BLaER1 treated with 17β-estradiol and CSF1 and Interleukin-3, amounts not matched to agents 10 nM and 100 nM (cell line): ENCODE data around the gene KCNIP2.

ENCODE experiments used
- H3K27ac ChIP-seq, 11 experiments: shearing (Covaris generic); formaldehyde crosslinking; 2 replicates each; pipeline ENCODE4 v1.8.1; 2022
- H3K27me3 ChIP-seq, 11 experiments: shearing (Covaris generic); formaldehyde crosslinking; 2 replicates each; pipeline ENCODE4 v1.8.1; 2022
- H3K36me3 ChIP-seq, 11 experiments: shearing (Covaris generic); formaldehyde crosslinking; 2 replicates each; pipeline ENCODE4 v1.8.1; 2022
- H3K4me1 ChIP-seq, 10 experiments: shearing (Covaris generic); formaldehyde crosslinking; 2 replicates each; pipeline ENCODE4 v1.8.1; 2022
- H3K4me2 ChIP-seq, 11 experiments: shearing (Covaris generic); formaldehyde crosslinking; 2 replicates each; pipeline ENCODE4 v1.8.1; 2022
- H3K4me3 ChIP-seq, 10 experiments: shearing (Covaris generic); formaldehyde crosslinking; 2 replicates each; pipeline ENCODE4 v1.8.1; 2022
- H3K9ac ChIP-seq, 11 experiments: shearing (Covaris generic); formaldehyde crosslinking; 2 replicates each; pipeline ENCODE4 v1.8.1; 2022
- H3K9me3 ChIP-seq, 11 experiments: shearing (Covaris generic); formaldehyde crosslinking; replicated peaks in 1 of 11; 2 replicates each; pipeline ENCODE4 v1.8.1; 2022
- H4K20me1 ChIP-seq, 11 experiments: shearing (Covaris generic); formaldehyde crosslinking; 2 replicates each; pipeline ENCODE4 v1.8.1; 2022
- Cebpa-rat ChIP-seq, 11 experiments: shearing (Covaris generic); IDR thresholded peaks; 2 replicates each; pipeline ENCODE4 v1.8.1; 2022

Gene KCNIP2

GRCh38 chr10:101785801-101786200, 57.8 kb downstream of the KCNIP2 start:
- H3K27me3 ChIP-seq, result peaks cover 0 to 1% (median 0%) of the 10 kb centered on the region in 11 experiments; a peak in 2 of 22 replicates
- peaks cover 3 to 59% (median 11%) of the 10 kb centered on the region in 11 experiments; a peak in 21 of 22 replicates for H4K20me1 ChIP-seq
- peaks cover 23 to 29% (median 27%) of the 10 kb centered on the region in 10 experiments for H3K4me1 ChIP-seq
- no peaks in the 10 kb centered on the region for H3K9me3 ChIP-seq
- H3K4me2 ChIP-seq, result no peak overlapping the region
- H3K9ac ChIP-seq, result no peak overlapping the region
- no peak overlapping the region for H3K4me3 ChIP-seq
- no peak overlapping the region for H3K27ac ChIP-seq
- no peak for TF ChIP-seq Cebpa-rat (IDR thresholded peaks at IDR 0.05)
- peaks cover 58 to 71% (median 68%) of the 10 kb centered on the region in 11 experiments for H3K36me3 ChIP-seq

GRCh38 chr10:101784558-101784957, 59.0 kb downstream of the KCNIP2 start:
- TF ChIP-seq Cebpa-rat (IDR thresholded peaks at IDR 0.05), result no peak
- Histone ChIP-seq H3K4me1 (peaks cover 35 to 42% (median 39%) of the 10 kb centered on the region in 10 experiments), H3K9ac (no peak overlapping the region), H3K4me2 (no peak overlapping the region), H3K36me3 (peaks cover 46 to 63% (median 55%) of the 10 kb centered on the region in 11 experiments), H3K27me3 (peaks cover 8 to 14% (median 11%) of the 10 kb centered on the region in 11 experiments), H3K4me3 (no peak overlapping the region), H3K27ac (no peak overlapping the region), H4K20me1 (peaks cover 15 to 56% (median 22%) of the 10 kb centered on the region in 11 experiments; a peak in 21 of 22 replicates), H3K9me3 (no peaks in the 10 kb centered on the region)

DNA sequence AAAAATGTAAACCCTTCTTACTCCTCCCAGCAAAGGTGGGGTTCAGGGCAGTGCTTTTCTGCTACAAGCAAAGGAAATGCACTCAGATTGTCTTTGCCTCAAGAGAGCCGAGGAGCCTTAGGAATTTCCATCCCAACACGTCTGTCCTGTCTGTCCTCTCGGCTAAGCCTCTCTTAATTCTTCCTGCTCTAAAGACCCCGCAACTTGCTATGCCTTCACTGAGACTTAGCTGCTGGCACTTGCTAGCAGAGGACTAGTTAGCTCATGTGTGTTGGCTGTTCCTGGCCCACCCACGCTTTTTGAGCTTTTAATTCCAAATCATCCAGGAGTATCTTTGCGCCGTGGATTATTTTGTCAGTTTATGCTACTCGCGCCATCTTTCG, 59.9 kb downstream of the KCNIP2 start:
- peak overlapping the region; percentile 60 to 87 (median 78); a peak in 21 of 22 replicates for H3K27ac ChIP-seq
- H3K4me2 ChIP-seq, result peak overlapping the region; percentile 89 to 99 (median 97)
- peak overlapping the region; percentile 78 to 92 (median 86) for H3K4me3 ChIP-seq
- H3K9me3 ChIP-seq, result no peaks in the 10 kb centered on the region
- TF ChIP-seq Cebpa-rat (IDR thresholded peaks at IDR 0.05), result no peak
- H3K36me3 ChIP-seq, result peaks cover 37 to 55% (median 47%) of the 10 kb centered on the region in 11 experiments
- peaks cover 20 to 48% (median 27%) of the 10 kb centered on the region in 11 experiments; a peak in 21 of 22 replicates for H4K20me1 ChIP-seq
- H3K4me1 ChIP-seq, result peaks cover 43 to 50% (median 47%) of the 10 kb centered on the region in 10 experiments
- H3K27me3 ChIP-seq, result peaks cover 17 to 22% (median 19%) of the 10 kb centered on the region in 11 experiments
- H3K9ac ChIP-seq, result peak overlapping the region; percentile 75 to 93 (median 88)

DNA sequence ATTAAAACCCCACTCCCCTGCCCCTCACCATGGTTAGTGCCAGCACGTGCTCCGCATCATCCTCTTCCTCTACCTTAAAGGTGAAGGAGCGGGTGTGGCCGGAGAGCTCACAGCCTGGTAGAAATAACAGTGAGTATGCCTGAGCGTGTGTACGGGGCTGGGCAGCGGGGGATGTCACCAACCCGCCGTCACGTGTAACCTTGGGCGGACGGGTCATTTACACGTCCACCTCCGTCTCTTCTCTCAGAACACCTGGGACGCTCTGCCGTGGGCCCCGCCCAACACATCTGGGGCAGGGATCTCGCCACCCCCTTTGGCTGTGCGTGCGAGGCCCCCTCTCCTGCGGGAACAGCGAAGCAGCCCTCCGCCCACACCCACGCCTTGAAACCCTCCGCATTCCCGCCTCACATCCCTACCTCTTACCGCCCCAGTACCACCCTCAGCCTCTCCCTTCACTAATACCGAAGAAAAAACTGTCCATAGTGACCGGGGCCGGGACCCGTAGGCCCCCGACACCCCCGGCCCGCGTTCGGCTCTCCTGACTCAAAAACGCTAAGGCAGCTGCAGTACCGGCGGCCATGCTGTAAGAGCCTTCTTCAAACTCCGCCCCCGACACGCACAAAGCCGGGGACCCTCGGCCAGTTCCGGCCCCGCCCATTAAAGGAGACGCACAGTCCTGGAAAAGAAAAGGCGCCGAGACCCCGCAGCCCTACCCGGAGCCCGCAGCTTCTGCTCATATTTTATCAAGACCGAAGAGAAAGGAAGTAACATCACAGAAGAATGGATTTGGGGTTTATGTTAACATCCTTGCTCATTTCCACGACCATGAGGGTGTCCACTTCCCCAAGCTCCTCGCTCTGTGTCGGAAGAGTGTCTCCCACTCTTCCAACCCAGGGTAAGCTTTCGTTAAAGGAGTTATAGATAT, 60.5 kb downstream of the KCNIP2 start, which contains the start of gene NPM3:
NPM3 (minus strand) TSS at position 636 of the 925 bp plus-strand sequence; CDS start at position 580, 56 bp downstream.
- Histone ChIP-seq H3K4me1 (peaks cover 46 to 54% (median 51%) of the 10 kb centered on the region in 10 experiments), H3K4me3 (peak within 1 kb of the TSS; percentile 78 to 92 (median 86)), H3K9me3 (no peaks in the 10 kb centered on the region; a peak in 1 of 22 replicates), H3K27ac (peak within 1 kb of the TSS; percentile 60 to 87 (median 78); a peak in 21 of 22 replicates), H3K4me2 (peak within 1 kb of the TSS; percentile 89 to 99 (median 97)), H4K20me1 (peaks cover 26 to 52% (median 31%) of the 10 kb centered on the region in 11 experiments; a peak in 20 of 22 replicates), H3K9ac (peak within 1 kb of the TSS; percentile 75 to 93 (median 88)), H3K36me3 (peaks cover 31 to 48% (median 43%) of the 10 kb centered on the region in 11 experiments), H3K27me3 (peaks cover 23 to 29% (median 26%) of the 10 kb centered on the region in 11 experiments)
- no peak for TF ChIP-seq Cebpa-rat (IDR thresholded peaks at IDR 0.05)

DNA sequence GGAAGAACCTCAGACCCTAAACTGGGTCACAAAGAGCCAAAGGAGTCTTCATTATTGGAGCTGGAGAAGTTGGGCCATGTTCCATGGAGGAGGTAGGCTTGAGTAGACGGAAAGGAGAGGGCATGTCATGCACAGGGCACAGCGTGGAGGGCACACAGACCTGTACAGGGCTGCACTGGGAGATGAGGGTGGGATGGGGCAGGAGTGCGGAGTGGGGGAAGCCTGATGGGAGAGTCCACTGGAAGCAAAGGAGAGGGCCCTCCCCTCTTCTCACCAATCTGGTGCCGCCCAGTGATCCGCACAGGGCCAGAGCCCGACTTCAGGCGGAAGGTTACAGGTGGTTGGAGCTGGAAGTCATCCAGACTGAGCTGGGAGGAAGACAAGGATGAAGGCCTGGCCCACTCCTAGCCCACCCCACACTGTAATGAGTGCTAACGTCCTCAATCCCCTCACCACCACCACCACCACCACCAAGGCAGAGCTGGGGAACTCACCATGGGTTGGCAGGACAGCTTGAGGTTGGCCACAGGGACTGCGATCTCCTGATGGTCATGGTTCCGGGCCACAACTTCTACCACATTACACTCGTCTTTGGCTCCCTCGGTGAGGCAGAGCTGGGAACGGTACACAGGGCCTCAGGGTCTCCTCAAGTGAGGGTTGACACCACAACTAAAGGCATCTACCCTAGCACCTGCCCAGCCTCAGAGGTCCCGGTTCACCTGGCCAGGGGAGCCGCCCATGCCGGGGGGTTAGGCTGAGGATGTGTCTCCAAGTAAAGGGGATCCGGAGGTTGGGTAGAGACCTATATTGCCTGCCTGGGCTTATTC, 61.4 kb downstream of the KCNIP2 start:
- TF ChIP-seq Cebpa-rat (IDR thresholded peaks at IDR 0.05), result no peak
- peak overlapping the region; percentile 78 to 92 (median 86) for H3K4me3 ChIP-seq
- peaks cover 46 to 54% (median 51%) of the 10 kb centered on the region in 10 experiments for H3K4me1 ChIP-seq
- H3K36me3 ChIP-seq, result peaks cover 23 to 46% (median 35%) of the 10 kb centered on the region in 11 experiments
- peaks cover 32 to 37% (median 35%) of the 10 kb centered on the region in 11 experiments for H3K27me3 ChIP-seq
- H3K27ac ChIP-seq, result peak overlapping the region in 10 of 11 experiments; percentile 65 to 87 (median 80); a peak in 20 of 22 replicates
- peak overlapping the region; percentile 89 to 99 (median 97) for H3K4me2 ChIP-seq
- H3K9me3 ChIP-seq, result no peaks in the 10 kb centered on the region; a peak in 1 of 22 replicates
- peak overlapping the region; percentile 75 to 93 (median 88) for H3K9ac ChIP-seq
- H4K20me1 ChIP-seq, result peaks cover 24 to 50% (median 39%) of the 10 kb centered on the region in 11 experiments; a peak in 20 of 22 replicates

DNA sequence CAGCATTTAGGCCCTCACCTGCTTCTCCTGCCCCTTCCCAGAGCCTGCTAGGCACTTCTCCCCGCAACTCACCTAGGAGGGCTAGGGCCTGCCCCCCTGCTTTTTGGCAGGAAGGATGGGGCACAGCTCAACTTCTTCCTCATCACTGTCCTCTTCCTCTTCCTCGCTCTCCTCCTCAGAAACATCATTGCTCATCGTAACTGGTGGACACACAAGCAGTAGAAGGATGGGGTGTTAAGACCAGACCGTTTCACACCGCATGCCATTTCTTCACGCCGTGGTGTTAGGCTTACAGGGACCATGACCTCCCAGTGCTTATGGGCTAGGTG, 62.0 kb downstream of the KCNIP2 start:
- Histone ChIP-seq H3K9me3 (no peaks in the 10 kb centered on the region; a peak in 1 of 22 replicates), H4K20me1 (peaks cover 19 to 56% (median 45%) of the 10 kb centered on the region in 11 experiments; a peak in 20 of 22 replicates), H3K27ac (no peak overlapping the region), H3K4me3 (peak overlapping the region in 8 of 10 experiments; percentile 78 to 92 (median 88); a peak in 10 of 20 replicates), H3K9ac (peak overlapping the region in 10 of 11 experiments; percentile 75 to 93 (median 88); a peak in 11 of 22 replicates), H3K4me2 (peak overlapping the region; percentile 89 to 99 (median 97)), H3K4me1 (peaks cover 46 to 54% (median 51%) of the 10 kb centered on the region in 10 experiments), H3K27me3 (peaks cover 38 to 43% (median 40%) of the 10 kb centered on the region in 11 experiments), H3K36me3 (peaks cover 17 to 43% (median 29%) of the 10 kb centered on the region in 11 experiments)
- TF ChIP-seq Cebpa-rat (IDR thresholded peaks at IDR 0.05), result no peak

GRCh38 chr10:101780818-101781654, 62.6 kb downstream of the KCNIP2 start:
- peaks cover 43 to 48% (median 46%) of the 10 kb centered on the region in 11 experiments for H3K27me3 ChIP-seq
- no peak for TF ChIP-seq Cebpa-rat (IDR thresholded peaks at IDR 0.05)
- peaks cover 11 to 37% (median 23%) of the 10 kb centered on the region in 11 experiments for H3K36me3 ChIP-seq
- H3K4me1 ChIP-seq, result peaks cover 46 to 54% (median 51%) of the 10 kb centered on the region in 10 experiments
- H3K9ac ChIP-seq, result peak overlapping the region in 1 of 11 experiments; percentile 90; a peak in 1 of 22 replicates
- no peaks in the 10 kb centered on the region; a peak in 1 of 22 replicates for H3K9me3 ChIP-seq
- H3K27ac ChIP-seq, result no peak overlapping the region
- peaks cover 14 to 60% (median 48%) of the 10 kb centered on the region in 11 experiments; a peak in 20 of 22 replicates for H4K20me1 ChIP-seq
- 0 out of 20 replicates have a peak overlapping the region, but pooled peaks of 2 of the 10 experiments have one; percentile 90 to 92 for H3K4me3 ChIP-seq
- H3K4me2 ChIP-seq, result peak overlapping the region; percentile 89 to 99 (median 97); a peak in 21 of 22 replicates
